ELR (cell line): ENCODE data around the gene TK2.
"Not testable (repeated sequence)": the region's sequence is repeated elsewhere in the genome, so short reads cannot be mapped to it uniquely, and the experiment has no call there.

Source experiments
- DNase-seq: peaks from one replicate; pipeline ENCODE4 v3.0.0-alpha.2; 2015; ENCODE audit warnings: low read depth

Gene TK2

GRCh38 chr16:66572356-66572755 lies 22.4 kb upstream of the TK2 start:
- no peak for DNase-seq

GRCh38 chr16:66569827-66570405 lies 20.0 kb upstream of the TK2 start:
- peak; percentile 76 for DNase-seq

GRCh38 chr16:66569131-66569530 lies 19.2 kb upstream of the TK2 start:
- DNase-seq: peak; percentile 84

- DNase-seq: peak; percentile 65
These were observed 18.4 kb upstream of the TK2 start for GRCh38 chr16:66568355-66568754.

GRCh38 chr16:66567270-66567669 lies 17.3 kb upstream of the TK2 start:
- DNase-seq: not testable (repeated sequence)

GRCh38 chr16:66566051-66566901 lies 16.4 kb upstream of the TK2 start, which contains the start of gene CMTM1:
Gene CMTM1, plus strand, starts transcription at chr16:66566439. Its CDS starts 75 bp downstream, at chr16:66566514.
- no peak for DNase-seq

GRCh38 chr16:66563574-66564334 lies 13.8 kb upstream of the TK2 start:
- DNase-seq: no peak

GRCh38 chr16:66562986-66563385 lies 13.1 kb upstream of the TK2 start:
- no peak for DNase-seq

GRCh38 chr16:66562409-66562808 lies 12.5 kb upstream of the TK2 start:
- DNase-seq: no peak

GRCh38 chr16:66561381-66562080 lies 11.6 kb upstream of the TK2 start:
- DNase-seq: no peak

- no peak for DNase-seq
These were observed 10.2 kb upstream of the TK2 start for GRCh38 chr16:66560107-66560506.

GRCh38 chr16:66554495-66554894 lies 4.6 kb upstream of the TK2 start:
- no peak for DNase-seq

GRCh38 chr16:66554021-66554420 lies 4.1 kb upstream of the TK2 start:
- no peak for DNase-seq

GRCh38 chr16:66553223-66553622 lies 3.3 kb upstream of the TK2 start:
- peak; percentile 15 for DNase-seq

GRCh38 chr16:66552286-66553177 lies 2.6 kb upstream of the TK2 start, which contains the start of gene CKLF:
Gene CKLF, plus strand, starts transcription at chr16:66552576. Its CDS starts 140 bp downstream, at chr16:66552716.
- DNase-seq: peak; percentile 88

GRCh38 chr16:66551788-66552285 lies 1.9 kb upstream of the TK2 start:
- no peak for DNase-seq

GRCh38 chr16:66551348-66551759 lies 1.4 kb upstream of the TK2 start:
- peak; percentile 73 for DNase-seq

- DNase-seq: no peak
These were observed 1.1 kb downstream of the TK2 start for GRCh38 chr16:66548868-66549267.

GRCh38 chr16:66548068-66548467 lies 1.9 kb downstream of the TK2 start:
- DNase-seq: no peak

- no peak for DNase-seq
These were observed 2.6 kb downstream of the TK2 start for GRCh38 chr16:66547101-66547989.
